GM19468 (cell line): ENCODE results near the gene ZNF70.

Experiments
- ATAC-seq: cut with Tn5 transposase; IDR thresholded peaks from one replicate; pipeline ENCODE4 v1.9.1; 2021; ENCODE audit warnings: mild to moderate bottlenecking, moderate library complexity, moderate number of reproducible peaks; ENCODE audit not compliant: unreplicated experiment; ENCODE audit errors: extremely low read depth

The ZNF70 gene

DNA sequence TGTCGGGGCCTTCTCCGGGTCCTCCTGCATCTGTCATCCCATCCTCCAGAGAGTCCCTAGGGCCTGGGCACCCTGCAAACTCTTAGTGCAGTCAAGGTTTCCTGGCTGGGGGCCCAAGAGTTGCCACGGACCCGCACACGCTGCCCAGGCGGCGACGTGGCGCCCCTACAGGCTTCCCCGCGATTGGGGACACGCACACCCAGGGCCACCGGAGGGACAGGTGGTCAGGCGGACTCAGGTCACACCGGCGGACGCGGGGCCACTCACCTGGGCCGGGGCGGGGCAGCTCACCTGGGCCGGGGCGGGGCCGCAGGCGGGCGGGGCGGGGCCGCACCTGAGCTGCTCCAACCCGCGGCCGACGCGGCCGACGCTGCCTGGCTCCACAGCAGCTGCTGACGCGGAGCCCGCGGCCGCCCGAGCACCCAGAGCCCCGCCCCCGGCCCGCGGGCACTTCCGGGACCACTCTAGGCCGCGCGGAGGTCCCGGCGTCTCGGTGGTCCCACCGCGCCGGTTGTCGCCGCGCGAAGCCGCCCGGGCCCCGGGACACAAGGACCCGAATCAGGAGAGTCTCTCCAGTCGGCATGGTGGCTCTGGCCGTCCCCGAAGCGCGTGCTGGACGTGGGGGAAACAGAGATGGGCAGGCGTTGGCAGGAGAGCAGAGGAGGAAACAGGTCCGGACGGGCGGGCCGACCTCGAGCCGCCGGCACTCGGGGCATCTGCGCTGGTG is at the start of gene ZNF70:
Gene ZNF70 (minus strand): TSS at position 399 of the 727 bp plus-strand sequence. CDS start 5,972 bp downstream, outside the sequence.
- no peak for ATAC-seq

DNA sequence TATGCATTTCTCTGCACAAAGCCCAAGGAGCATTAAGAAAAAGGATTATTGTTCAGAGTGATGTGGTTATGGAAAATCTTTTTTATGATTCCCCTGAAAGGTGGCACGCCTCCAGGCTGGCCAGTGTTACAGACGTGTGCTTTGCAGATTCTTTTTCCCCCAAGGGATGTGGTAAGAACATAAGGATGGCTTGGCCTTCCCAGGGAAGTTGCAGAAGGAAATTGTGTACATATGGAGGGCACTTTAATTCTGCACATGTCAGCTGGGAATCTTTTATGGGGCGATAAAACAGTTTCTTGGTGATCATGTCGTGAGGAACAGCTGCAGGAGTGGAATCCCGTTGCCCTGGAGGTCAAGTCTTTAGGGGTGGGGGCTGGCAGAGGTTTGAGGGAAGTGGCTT is 45.5 kb upstream of the ZNF70 start:
- no peak for ATAC-seq

DNA sequence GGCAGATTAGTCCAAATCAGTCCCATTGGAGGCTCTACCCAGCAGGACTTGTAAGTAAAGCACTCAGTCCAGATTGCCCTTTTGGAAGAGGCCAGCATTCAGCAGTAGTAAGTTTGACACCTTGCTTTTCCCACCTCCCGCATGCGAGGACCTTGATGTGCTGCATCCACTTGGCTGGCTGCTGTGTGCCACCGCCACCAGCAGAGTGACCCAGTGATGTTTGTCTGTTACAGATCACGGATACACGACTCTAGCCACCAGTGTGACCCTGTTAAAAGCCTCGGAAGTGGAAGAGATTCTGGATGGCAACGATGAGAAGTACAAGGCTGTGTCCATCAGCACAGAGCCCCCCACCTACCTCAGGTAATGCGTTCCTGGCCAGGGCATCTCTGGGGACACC is 42.4 kb upstream of the ZNF70 start:
- no peak for ATAC-seq

GRCh38 chr22:23791738-23792645 is 41.1 kb upstream of the ZNF70 start:
- ATAC-seq, result no peak

DNA sequence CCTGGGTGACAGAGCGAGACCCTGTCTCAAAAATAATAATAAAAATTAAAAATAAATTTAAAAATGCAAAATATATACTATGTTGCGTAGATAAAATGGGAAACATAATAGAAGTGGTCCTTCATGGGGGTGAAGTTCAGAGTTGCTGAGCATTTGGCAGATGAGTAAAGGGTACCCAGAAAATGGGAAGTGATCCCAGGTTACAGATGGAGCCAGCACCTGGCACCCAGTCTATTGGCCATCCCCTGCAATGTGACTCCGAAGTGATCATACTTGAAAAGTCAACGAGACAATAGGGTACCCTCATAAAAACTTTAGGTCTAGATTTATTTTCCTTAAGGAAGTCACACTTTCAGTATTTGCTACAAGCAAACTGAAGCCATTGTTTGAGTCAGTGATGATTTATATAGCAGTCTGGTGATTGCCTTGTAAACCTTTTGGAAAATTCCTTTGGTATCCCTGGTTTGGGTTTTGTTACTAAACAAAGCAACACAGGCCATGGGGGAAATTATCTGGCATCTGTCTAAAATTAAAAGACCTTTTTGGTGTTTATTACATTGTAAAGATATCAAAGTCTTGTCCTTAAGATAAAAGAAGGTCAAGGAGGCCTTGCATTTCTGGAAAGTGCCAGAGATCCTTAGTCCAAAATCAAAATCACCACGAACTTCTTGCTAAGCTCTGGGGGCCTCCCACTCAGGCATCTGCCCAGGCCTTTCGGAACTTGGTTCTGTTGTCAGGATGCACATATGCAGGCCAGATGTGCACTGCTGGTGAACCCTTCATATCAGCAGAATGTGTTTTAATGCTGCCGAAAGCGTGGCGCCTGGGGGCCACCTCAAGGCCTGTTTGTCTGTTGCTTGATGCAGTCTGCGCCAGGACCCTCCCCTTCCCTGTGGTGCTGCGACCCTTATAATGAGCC is 40.2 kb upstream of the ZNF70 start:
- ATAC-seq, result no peak

DNA sequence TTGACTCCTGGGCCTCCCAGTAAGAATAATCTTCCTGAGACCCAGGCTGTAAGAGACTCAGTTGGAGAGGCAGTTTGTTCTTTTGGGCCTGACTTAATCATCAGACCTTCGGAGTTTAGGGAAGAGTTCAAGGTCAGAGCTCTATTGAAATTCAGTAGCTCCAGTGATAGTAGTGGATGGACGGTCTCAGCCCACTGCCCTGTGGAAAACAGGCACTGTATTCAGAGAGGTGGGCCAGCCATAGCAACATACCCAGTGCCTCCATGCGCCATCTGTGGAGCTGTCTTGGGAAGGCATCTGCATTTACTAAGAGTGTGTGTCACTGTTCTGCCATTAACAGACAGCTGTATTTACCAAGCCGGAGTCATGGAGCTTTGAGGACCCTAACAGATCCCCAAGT is 38.7 kb upstream of the ZNF70 start:
- ATAC-seq, result no peak

- ATAC-seq, result no peak
Measured at GRCh38 chr22:23789121-23789520, 38.2 kb upstream of the ZNF70 start.

- ATAC-seq, result no peak
Measured at GRCh38 chr22:23787910-23788309, 37.0 kb upstream of the ZNF70 start.

- no peak for ATAC-seq
Measured at GRCh38 chr22:23787600-23787896, 36.6 kb upstream of the ZNF70 start.

DNA sequence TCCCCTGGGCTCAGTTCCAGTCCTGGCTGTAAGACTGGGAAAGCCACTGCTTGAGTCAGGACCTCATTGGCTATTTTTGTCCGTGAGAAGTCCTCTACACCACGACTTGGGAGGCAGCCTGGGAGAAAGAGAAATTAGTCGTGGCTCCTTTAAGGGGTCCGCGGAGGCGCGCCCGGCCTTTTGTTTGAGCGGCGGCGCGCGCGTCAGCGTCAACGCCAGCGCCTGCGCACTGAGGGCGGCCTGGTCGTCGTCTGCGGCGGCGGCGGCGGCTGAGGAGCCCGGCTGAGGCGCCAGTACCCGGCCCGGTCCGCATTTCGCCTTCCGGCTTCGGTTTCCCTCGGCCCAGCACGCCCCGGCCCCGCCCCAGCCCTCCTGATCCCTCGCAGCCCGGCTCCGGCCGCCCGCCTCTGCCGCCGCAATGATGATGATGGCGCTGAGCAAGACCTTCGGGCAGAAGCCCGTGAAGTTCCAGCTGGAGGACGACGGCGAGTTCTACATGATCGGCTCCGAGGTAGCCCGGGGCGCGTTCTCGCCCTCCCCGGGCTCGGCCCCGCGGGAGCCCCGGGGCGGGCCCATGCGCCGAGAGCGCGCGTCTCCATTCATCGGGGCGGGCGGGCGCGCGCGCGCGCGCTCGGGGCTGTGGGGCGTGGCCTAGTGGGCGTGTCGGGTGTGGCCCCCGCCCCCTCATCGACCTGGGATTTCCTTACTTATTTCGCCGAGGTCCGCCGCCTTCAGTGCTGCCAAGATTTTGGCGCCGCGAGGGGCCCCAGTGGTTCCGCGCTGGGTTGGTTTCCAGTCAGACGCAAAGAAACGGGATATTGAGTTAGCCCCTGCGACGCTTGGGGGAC is 36.1 kb upstream of the ZNF70 start, which contains the start of gene SMARCB1:
Gene SMARCB1 (plus strand): TSS at position 215 of the 848 bp plus-strand sequence. CDS start 204 bp downstream, at position 419.
- ATAC-seq, result peak; percentile 36

GRCh38 chr22:23786261-23786710 is 35.4 kb upstream of the ZNF70 start:
- ATAC-seq, result no peak

- no peak for ATAC-seq
Measured at GRCh38 chr22:23784215-23784732, 33.4 kb upstream of the ZNF70 start.

DNA sequence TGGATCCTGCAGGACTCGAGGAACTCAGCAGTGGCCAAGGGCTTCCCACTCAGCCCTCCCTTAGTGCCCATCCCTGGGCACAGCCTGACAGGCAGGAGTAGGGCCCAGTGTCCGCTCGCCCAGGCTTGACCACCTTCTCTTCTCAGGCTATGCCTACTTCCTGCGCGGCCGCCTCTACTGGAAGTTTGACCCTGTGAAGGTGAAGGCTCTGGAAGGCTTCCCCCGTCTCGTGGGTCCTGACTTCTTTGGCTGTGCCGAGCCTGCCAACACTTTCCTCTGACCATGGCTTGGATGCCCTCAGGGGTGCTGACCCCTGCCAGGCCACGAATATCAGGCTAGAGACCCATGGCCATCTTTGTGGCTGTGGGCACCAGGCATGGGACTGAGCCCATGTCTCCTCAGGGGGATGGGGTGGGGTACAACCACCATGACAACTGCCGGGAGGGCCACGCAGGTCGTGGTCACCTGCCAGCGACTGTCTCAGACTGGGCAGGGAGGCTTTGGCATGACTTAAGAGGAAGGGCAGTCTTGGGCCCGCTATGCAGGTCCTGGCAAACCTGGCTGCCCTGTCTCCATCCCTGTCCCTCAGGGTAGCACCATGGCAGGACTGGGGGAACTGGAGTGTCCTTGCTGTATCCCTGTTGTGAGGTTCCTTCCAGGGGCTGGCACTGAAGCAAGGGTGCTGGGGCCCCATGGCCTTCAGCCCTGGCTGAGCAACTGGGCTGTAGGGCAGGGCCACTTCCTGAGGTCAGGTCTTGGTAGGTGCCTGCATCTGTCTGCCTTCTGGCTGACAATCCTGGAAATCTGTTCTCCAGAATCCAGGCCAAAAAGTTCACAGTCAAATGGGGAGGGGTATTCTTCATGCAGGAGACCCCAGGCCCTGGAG is 32.6 kb upstream of the ZNF70 start:
- no peak for ATAC-seq

GRCh38 chr22:23782703-23783102 is 31.8 kb upstream of the ZNF70 start:
- ATAC-seq, result no peak

GRCh38 chr22:23782252-23782651 is 31.3 kb upstream of the ZNF70 start:
- ATAC-seq, result no peak

GRCh38 chr22:23781511-23782183 is 30.7 kb upstream of the ZNF70 start:
- ATAC-seq, result no peak

- no peak for ATAC-seq
Measured at GRCh38 chr22:23781065-23781464, 30.2 kb upstream of the ZNF70 start.
